Germinal center (tissue), 1 donor: ENCODE results near the gene PCSK2.

Experiments used
- DNase-seq: peaks from one replicate; pipeline ENCODE4 v3.0.0; 2012; ENCODE audit warnings: mixed read lengths, low spot score

The PCSK2 gene

GRCh38 chr20:17399303-17399985 lies 172.6 kb downstream of the PCSK2 start:
- no peak for DNase-seq

- DNase-seq, result no peak
Measured at GRCh38 chr20:17403461-17403860, 176.6 kb downstream of the PCSK2 start.

- DNase-seq, result no peak
Measured at GRCh38 chr20:17406051-17406590, 179.3 kb downstream of the PCSK2 start.

DNA sequence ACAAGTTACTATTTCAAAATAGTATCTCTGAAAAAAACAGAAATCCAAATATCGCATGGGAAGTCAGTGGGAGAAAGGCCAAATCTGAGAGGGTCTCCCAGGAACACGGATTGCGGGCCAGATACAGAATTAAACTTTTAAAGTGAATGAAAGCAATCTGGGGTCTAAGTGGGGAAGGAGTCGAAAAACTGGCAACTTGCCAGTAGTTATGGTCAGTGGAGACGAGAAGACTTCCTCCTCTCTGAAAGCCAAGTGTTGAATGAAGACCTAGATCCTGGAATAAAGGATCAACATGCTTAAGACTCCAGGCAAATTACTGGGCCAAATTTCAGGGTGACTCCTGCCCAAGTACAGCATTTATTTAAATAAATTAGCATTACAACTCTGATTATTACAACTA lies 180.7 kb downstream of the PCSK2 start:
- DNase-seq, result no peak

GRCh38 chr20:17417225-17417624 lies 190.4 kb downstream of the PCSK2 start:
- DNase-seq, result no peak

DNA sequence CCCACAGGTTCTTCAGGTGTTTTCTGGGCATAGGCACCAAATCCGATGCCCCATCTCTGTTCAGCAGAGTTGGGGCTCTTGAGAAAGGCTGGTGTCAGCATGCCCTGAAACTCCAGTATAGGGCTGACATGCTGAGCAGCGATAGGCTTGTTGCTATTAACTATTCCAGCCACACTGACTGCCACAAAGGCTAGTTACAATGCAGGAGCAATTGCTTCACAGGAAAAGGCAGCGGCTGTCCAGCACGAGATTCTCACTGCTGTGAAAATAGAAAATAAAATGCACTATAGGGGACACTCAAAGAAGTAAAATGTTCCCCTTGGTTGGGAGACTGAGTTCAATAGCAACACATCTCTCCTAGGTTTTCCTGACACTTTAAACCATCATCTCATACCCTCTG lies 191.9 kb downstream of the PCSK2 start:
- DNase-seq, result no peak

GRCh38 chr20:17419479-17420041 lies 192.7 kb downstream of the PCSK2 start:
- no peak for DNase-seq

GRCh38 chr20:17421493-17421892 lies 194.7 kb downstream of the PCSK2 start:
- no peak for DNase-seq

DNA sequence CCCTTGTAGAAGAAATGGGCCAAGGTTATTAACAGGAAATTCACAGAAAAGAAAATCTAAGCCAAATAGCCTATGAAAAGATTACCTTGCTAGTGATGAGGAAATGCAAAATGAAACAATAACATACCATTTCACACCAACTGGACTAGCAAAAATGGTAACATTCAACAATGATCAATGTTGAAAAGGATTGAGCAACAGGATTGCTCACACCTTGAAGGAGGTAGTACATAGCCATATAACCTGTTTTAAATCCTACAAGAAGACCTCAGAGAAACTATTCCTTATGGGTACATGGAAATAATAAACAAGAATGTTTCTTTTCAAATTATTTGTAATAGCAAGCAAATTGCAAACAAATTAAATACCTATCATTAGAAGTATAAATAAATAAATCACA lies 196.9 kb downstream of the PCSK2 start:
- DNase-seq, result no peak

DNA sequence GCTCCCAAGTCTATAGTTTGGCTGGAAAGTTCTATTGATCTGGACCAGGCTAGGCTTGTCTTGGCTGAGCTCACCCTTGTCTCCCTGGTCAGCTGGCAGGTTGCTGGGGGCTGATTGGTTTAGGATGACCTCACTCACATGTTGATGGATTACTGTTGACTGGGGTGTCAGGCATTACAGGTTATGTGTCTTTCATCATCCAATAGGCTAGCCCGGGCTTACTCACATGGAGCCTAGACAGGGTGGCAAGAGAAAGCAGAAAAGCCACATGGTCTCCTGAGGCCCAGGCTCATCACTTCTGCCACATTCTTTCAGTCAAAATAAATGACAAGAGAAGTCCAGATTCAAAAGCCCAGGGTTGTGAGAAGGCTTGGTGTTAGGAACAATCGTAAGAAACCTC lies 200.8 kb downstream of the PCSK2 start:
- DNase-seq, result no peak

GRCh38 chr20:17430125-17430950 lies 203.5 kb downstream of the PCSK2 start:
- no peak for DNase-seq

GRCh38 chr20:17431621-17432364 lies 205.0 kb downstream of the PCSK2 start:
- DNase-seq, result peak; percentile 51

- no peak for DNase-seq
Measured at GRCh38 chr20:17436664-17437063, 209.8 kb downstream of the PCSK2 start.

- no peak for DNase-seq
Measured at GRCh38 chr20:17437251-17437650, 210.4 kb downstream of the PCSK2 start.

GRCh38 chr20:17438436-17439039 lies 211.7 kb downstream of the PCSK2 start:
- no peak for DNase-seq

GRCh38 chr20:17439616-17440296 lies 212.9 kb downstream of the PCSK2 start:
- DNase-seq, result no peak

- DNase-seq, result no peak
Measured at GRCh38 chr20:17441745-17442144, 214.9 kb downstream of the PCSK2 start.

- no peak for DNase-seq
Measured at GRCh38 chr20:17442588-17442987, 215.7 kb downstream of the PCSK2 start.

- DNase-seq, result no peak
Measured at GRCh38 chr20:17443131-17443858, 216.5 kb downstream of the PCSK2 start.

DNA sequence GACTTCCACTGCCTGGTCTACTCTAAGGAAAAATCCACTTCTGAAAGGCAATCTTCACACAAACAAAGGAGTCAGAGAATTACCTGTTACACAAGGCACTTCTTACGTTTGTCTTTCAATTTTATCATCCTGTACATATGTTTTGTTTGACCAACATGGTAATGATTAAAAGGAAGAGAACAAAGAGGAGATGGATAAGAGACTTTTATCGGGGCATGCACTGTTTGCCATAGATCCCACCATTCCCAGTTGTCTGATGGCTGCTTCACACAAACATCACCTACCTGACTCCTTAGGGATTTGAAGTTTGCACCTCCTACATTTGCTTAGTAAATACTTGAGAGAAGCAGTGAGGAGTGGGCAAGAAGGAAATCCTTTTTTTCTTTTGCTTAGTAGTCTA lies 217.3 kb downstream of the PCSK2 start:
- DNase-seq, result no peak

- no peak for DNase-seq
Measured at GRCh38 chr20:17445543-17445942, 218.7 kb downstream of the PCSK2 start.
